Stomach (tissue), 9 donors: ENCODE measurements around the gene LCN1. TPM values are rescaled to one million over a fixed set of nuclear protein-coding genes. Genes with fewer than 3 reads are reported as not detected.

Experiments
- DNase-seq, 2 donors: peaks; one replicate each; pipeline versions ENCODE4 v3.0.0 to v3.0.0-alpha.2; 2013 to 2019
- H3K27ac ChIP-seq, 5 donors: fragments of 200-600 bp in 4 of 5; sonication (generic) in 4 of 5; one replicate each; pipeline ENCODE4 v1.5.1; 2013 to 2019; ENCODE audit warnings: mild to moderate bottlenecking in 1 of 5, moderate library complexity in 1 of 5
- H3K27me3 ChIP-seq, 3 donors: fragments of 200-600 bp; sonication (generic); one replicate each; pipeline ENCODE4 v1.5.1; 2017 to 2019; ENCODE audit warnings: mixed run types in 1 of 3
- H3K36me3 ChIP-seq, 4 donors: fragments of 200-600 bp; sonication (generic); 1 replicate in 3 of 4; 2 replicates in 1 of 4; pipeline ENCODE4 v1.5.1; 2016 to 2019
- H3K4me1 ChIP-seq, 4 donors: fragments of 200-600 bp; sonication (generic); one replicate each; pipeline ENCODE4 v1.5.1; 2016 to 2019
- H3K4me3 ChIP-seq, 4 donors: fragments of 200-600 bp; sonication (generic) in 3 of 4; one replicate each; pipeline ENCODE4 v1.5.1; 2016 to 2019; ENCODE audit warnings: mild to moderate bottlenecking in 1 of 4
- H3K9me3 ChIP-seq, 4 donors: fragments of 200-600 bp; sonication (generic); one replicate each; pipeline ENCODE4 v1.5.1; 2016 to 2019
- EP300 ChIP-seq: sonication (generic); formaldehyde crosslinking; IDR thresholded peaks from one replicate; pipeline ENCODE4 v1.6.1; 2017; ENCODE audit warnings: antibody characterized with exemption
- POLR2A ChIP-seq, 4 donors: fragments of 450-650 bp; IDR thresholded peaks; one replicate each; pipeline ENCODE4 v1.6.1; 2016; ENCODE audit warnings: antibody characterized with exemption in 4 of 4, control low read depth in 2 of 4, mild to moderate bottlenecking in 1 of 4, moderate library complexity in 1 of 4
- POLR2AphosphoS5 ChIP-seq, 3 donors: sonication (generic); formaldehyde crosslinking; IDR thresholded peaks; one replicate each; pipeline ENCODE4 v1.6.1; 2016; ENCODE audit warnings: antibody characterized with exemption in 3 of 3
- WGBS, 5 donors: extraction: QIAGEN DNeasy Blood & Tissue Kit in 3 of 5; methylation state at CpG; one replicate each; pipeline versions ENCODE4 v1.1.5 to v1.1.7; 2013 to 2018; 5-methylcytosine and 5-hydroxymethylcytosine counted together
- intact Hi-C: fragments of 100-400 bp; cut with DNase I; formaldehyde crosslinking; loops from one replicate; pipeline ENCODE4 v1.15.1; 2023; ENCODE audit warnings: low total_unique reads
- polyA plus RNA-seq, 3 donors: library from polyadenylated mRNA; stranded (reverse); fragments of 200-250 nt; gene quantifications; one replicate each; pipeline ENCODE4 v1.2.3, GENCODE V29; 2013
- total RNA-seq, 5 donors: library from RNA; depleted of rRNA; stranded (reverse); fragments of >200 nt; gene quantifications; one replicate each; pipeline versions ENCODE4 v1.1.0 to v1.2.3, GENCODE V29; 2014 to 2016
- TF ChIP-seq, protein P1 (sequence below), 7 experiments: fragments of 450-650 bp in 4 of 7; fragments of 200-600 bp in 3 of 7; sonication (generic) in 3 of 7; IDR thresholded peaks; one replicate each; pipeline ENCODE4 v1.5.1; 2016 to 2019; ENCODE audit warnings: antibody characterized with exemption in 7 of 7, control low read depth in 2 of 7, mild to moderate bottlenecking in 1 of 7
- donor health status: healthy with polysubstance abuse.
- donor health status: Bipolar disorder and iron deficiency.
- donor health status: healthy.

Gene LCN1
- total and polyA plus RNA-seq, 8 donors = not detected

DNA sequence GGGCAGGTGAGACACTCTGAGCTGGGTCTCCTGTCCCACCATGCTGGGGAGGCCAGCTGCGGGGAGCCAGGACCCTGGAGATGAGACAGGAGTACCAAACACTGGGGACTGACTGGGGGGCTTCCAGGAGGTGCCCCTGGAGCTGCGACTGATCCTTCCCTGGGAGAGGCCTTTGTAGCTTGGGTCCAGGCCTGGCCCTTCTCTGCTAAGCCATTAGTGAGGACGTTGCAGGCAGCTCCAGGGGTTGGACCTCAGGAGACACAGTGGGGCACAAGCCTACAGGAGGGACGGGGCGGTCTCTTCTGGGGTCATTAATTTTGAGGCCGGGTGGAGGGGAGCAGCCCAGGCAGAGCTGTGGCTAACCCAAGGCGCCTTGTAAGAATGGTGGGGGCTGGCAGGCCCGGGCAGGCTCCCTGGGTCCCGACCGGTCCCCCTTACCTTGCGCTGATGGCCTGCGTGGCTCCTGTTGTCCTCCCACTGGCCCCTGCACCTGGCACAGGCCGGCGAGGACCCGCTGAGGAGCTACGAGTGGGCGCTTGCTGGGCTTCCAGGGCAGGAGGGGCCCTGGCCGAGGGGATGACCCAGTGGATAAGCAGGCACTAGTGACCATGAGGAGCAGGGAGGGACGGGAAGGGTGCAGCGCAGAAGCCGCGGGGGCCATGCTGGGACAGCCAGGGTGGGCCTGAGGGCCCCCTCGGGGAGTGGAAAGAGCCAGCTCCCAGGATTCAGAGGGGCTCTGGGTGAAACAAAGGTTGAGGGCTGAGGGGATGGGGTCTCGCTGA is 15.6 kb upstream of the LCN1 start:
- peaks cover 14 to 35% (median 25%) of the 10 kb centered on the region in 4 donors for H3K4me1 ChIP-seq
- peaks cover 0 to 18% (median 12%) of the 10 kb centered on the region in 4 donors for H3K9me3 ChIP-seq
- no peaks in the 10 kb centered on the region for H3K27me3 ChIP-seq
- H3K36me3 ChIP-seq = peaks cover 25 to 43% (median 37%) of the 10 kb centered on the region in 4 donors
- no peak overlapping the region for H3K4me3 ChIP-seq
- no peak for DNase-seq
- intact Hi-C loops = no loop called here
- no peak overlapping the region for H3K27ac ChIP-seq
- TF ChIP-seq POLR2A (IDR thresholded peaks at IDR 0.05) = no peak
- TF ChIP-seq POLR2AphosphoS5 (IDR thresholded peaks at IDR 0.05) = no peak
- TF ChIP-seq EP300 = no peak
- WGBS, 5 donors = 72 to 89% (median 87%) methylated on average over 10 to 24 of the region's 24 CpGs

DNA sequence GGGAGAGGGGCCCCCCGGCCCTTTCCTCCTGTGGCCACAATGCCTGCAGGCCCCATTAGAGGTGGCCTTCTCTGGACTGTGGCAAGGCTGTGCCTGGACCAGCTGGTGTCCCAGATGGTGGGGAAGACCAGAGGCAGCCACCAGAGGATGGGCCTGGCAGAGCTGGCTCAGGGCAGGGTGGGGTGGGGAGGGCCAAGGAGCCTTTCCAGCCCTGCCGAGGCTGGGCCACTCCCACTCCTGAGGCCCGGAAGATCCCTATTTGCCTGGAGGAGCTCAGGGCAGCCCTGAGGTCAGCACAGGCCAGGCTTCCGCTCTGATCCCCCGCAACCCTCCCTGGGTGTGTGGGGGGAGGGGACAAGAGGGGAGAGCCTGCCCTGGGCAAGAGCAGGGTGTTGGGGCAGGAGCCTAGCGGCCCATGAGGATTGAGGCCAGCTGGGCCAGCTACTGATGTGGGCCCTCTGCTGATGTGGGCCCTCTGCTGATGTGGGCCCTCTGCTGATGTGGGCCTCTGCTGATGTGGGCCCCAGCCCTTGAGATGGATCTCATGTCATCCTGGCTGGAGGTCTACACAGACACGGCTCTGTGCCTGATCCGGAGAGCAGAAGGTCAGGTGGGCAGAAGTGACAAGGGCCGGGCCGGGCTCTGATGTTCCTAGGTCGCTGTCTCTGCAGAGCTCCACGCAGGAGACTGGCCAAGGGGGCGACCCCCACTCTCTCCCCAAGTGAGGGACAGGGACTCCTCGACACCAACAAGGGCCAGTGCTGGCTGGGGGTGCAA is 14.7 kb upstream of the LCN1 start:
- Histone ChIP-seq H3K9me3 (peaks cover 0 to 18% (median 12%) of the 10 kb centered on the region in 4 donors), H3K4me1 (peaks cover 9 to 29% (median 20%) of the 10 kb centered on the region in 4 donors), H3K36me3 (peaks cover 25 to 43% (median 37%) of the 10 kb centered on the region in 4 donors), H3K4me3 (no peak overlapping the region), H3K27ac (no peak overlapping the region), H3K27me3 (no peaks in the 10 kb centered on the region)
- 39 to 63% (median 60%) methylated on average over 5 to 14 of the region's 14 CpGs for WGBS, 5 donors
- intact Hi-C loops = no loop called here
- no peak for DNase-seq
- no peak for TF ChIP-seq POLR2AphosphoS5 (IDR thresholded peaks at IDR 0.05)

DNA sequence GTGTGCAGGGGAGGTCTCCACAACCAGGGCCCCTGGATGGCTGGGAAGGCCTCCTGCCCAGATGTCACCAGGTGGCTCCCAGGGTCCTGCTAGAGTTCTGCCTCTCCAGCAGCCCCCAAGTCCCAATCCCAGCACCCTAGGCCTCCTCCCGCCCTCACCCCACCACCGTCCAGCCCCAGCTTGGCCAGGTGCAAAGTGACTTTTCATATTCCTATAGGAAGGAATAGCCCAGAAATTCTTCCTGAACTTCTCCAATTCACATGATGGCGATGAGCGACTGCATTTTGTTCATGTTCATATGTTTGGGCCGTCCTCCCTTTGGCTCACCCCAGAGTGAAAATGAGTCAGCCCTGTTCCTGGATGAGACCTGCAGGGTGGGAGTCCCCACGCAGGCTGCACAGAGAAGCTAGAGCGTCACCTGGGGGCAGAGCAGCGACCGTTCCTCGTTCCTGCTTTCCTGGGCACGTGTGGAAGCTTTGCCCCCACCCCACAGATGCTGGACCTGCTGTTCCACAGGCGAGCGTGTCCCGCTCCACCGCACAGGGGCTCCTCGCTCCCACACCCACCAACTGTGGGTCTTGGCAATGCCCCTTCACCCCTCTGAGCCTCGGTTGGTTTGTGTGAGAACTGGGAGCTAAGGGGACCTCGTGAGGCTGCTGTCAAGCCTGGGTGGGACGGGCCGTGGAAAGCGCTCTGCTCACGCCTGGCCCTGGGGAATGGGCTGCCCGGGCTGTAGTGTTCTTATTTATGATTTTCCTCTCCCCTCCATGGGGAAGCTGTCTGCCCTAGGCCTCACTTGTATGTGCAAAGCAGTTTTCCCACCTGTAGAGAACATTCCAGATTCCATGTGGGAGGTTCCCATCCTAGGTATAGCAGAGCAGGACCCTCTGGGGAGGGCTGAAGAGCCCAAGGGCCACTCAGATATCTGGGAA is 13.9 kb upstream of the LCN1 start:
- Histone ChIP-seq H3K4me1 (peaks cover 2 to 20% (median 11%) of the 10 kb centered on the region in 4 donors), H3K27ac (no peak overlapping the region), H3K36me3 (peaks cover 25 to 35% (median 32%) of the 10 kb centered on the region in 4 donors), H3K27me3 (no peaks in the 10 kb centered on the region), H3K4me3 (no peak overlapping the region), H3K9me3 (peaks cover 0 to 18% (median 12%) of the 10 kb centered on the region in 4 donors)
- no peak for TF ChIP-seq POLR2A (IDR thresholded peaks at IDR 0.05)
- TF ChIP-seq, protein P1, sequence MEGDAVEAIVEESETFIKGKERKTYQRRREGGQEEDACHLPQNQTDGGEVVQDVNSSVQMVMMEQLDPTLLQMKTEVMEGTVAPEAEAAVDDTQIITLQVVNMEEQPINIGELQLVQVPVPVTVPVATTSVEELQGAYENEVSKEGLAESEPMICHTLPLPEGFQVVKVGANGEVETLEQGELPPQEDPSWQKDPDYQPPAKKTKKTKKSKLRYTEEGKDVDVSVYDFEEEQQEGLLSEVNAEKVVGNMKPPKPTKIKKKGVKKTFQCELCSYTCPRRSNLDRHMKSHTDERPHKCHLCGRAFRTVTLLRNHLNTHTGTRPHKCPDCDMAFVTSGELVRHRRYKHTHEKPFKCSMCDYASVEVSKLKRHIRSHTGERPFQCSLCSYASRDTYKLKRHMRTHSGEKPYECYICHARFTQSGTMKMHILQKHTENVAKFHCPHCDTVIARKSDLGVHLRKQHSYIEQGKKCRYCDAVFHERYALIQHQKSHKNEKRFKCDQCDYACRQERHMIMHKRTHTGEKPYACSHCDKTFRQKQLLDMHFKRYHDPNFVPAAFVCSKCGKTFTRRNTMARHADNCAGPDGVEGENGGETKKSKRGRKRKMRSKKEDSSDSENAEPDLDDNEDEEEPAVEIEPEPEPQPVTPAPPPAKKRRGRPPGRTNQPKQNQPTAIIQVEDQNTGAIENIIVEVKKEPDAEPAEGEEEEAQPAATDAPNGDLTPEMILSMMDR (IDR thresholded peaks at IDR 0.05) = no peak
- no peak for TF ChIP-seq POLR2AphosphoS5 (IDR thresholded peaks at IDR 0.05)
- no peak for TF ChIP-seq EP300
- WGBS, 5 donors = 81 to 88% (median 87%) methylated on average over 22 to 23 of the region's 23 CpGs
- intact Hi-C loops = no loop called here
- DNase-seq = no peak

GRCh38 chr9:135508211-135508820 is 12.9 kb upstream of the LCN1 start:
- H3K27ac ChIP-seq = no peak overlapping the region
- peaks cover 0 to 12% (median 6%) of the 10 kb centered on the region in 4 donors for H3K4me1 ChIP-seq
- H3K4me3 ChIP-seq = no peak overlapping the region
- peaks cover 16 to 26% (median 23%) of the 10 kb centered on the region in 4 donors for H3K36me3 ChIP-seq
- WGBS, 5 donors = 85 to 90% (median 87%) methylated on average over 7 to 9 of the region's 9 CpGs
- H3K27me3 ChIP-seq = no peaks in the 10 kb centered on the region
- TF ChIP-seq POLR2AphosphoS5 (IDR thresholded peaks at IDR 0.05) (no peak), POLR2A (IDR thresholded peaks at IDR 0.05) (no peak), EP300 (no peak)
- TF ChIP-seq, protein P1 (IDR thresholded peaks at IDR 0.05) = no peak
- intact Hi-C loops = no loop called here
- H3K9me3 ChIP-seq = peaks cover 0 to 18% (median 12%) of the 10 kb centered on the region in 4 donors
- no peak for DNase-seq
